Measurements from ENCODE around the gene ARHGAP29. TPM values are rescaled to one million over a fixed set of nuclear protein-coding genes. Genes with fewer than 3 reads are reported as not detected.

The ARHGAP29 gene
- total and polyA plus RNA-seq, 2 of the 4 experiments (the other 2 are of a cell fraction) = 19.1 to 30.3 TPM

- peaks cover 19% of the 10 kb centered on the region for H3K4me1 ChIP-seq (ENCODE audit: control insufficient read depth, insufficient read depth, low read length)
- H3K23ac ChIP-seq (ENCODE audit: low read depth, low read length) = no peak overlapping the region
- no CpG with 5 or more reads among the region's 4 CpGs for WGBS, 2 experiments (ENCODE audit: extremely low coverage in 2 of 2, insufficient read length in 1 of 2)
- peak overlapping the region in 1 of 2 experiments; percentile 61; a peak in 1 of 4 replicates for H4K8ac ChIP-seq (ENCODE audit: low read depth in 2 of 2, low read length in 2 of 2)
- no peak overlapping the region for H4K5ac ChIP-seq (ENCODE audit: low read depth, low read length)
- no TSS peak for BruUV-seq (replicated peaks)
- H3K36me3 ChIP-seq (ENCODE audit: control insufficient read depth, insufficient read depth, low read length) = no peaks in the 10 kb centered on the region
- CTCF ChIA-PET = interaction anchor here (0.6 kb wide), 1 partner anchor 60 kb away, joined by 4 read pairs; no protein-coding TSS in a partner anchor
- no peak overlapping the region for H2BK5ac ChIP-seq (ENCODE audit: low read depth, low read length, poor library complexity, severe bottlenecking)
- POLR2A ChIA-PET (ENCODE audit: unreplicated experiment) = no interaction called here
- no peak overlapping the region for H3K9ac ChIP-seq (ENCODE audit: low read depth, low read length)
- no peak overlapping the region for H3K4ac ChIP-seq (ENCODE audit: low read depth, low read length)
- ATAC-seq (ENCODE audit: low read depth) (peak; percentile 68; the same call in 1 of the 2 replicates), DNase-seq (peak; percentile 62)
- in situ Hi-C loops (cut with MboI; ENCODE audit: low sequenced_read_pairs) = no loop called here
- no peak overlapping the region for H3K4me3 ChIP-seq (ENCODE audit: insufficient read depth, low read depth, low read length)
- H2BK15ac ChIP-seq (ENCODE audit: low read depth, low read length) = no peak overlapping the region; the same call in 2 of the 3 replicates
- peak overlapping the region; percentile 53; the same call in 1 of the 2 replicates for H3K18ac ChIP-seq (ENCODE audit: low read depth, low read length)
- H3K9me3 ChIP-seq (ENCODE audit: control insufficient read depth, insufficient read depth, low read length) = no peaks in the 10 kb centered on the region
- H2BK20ac ChIP-seq (ENCODE audit: low read depth, low read length) = no peak overlapping the region; the same call in 1 of the 2 replicates
- TF ChIP-seq BHLHE40 (IDR thresholded peaks at IDR 0.05; ENCODE audit: low read depth, low read length) (peak; percentile 48; the same call in 1 of the 2 replicates), SMC3 (IDR thresholded peaks at IDR 0.05; ENCODE audit: low read depth, low read length) (no peak), FOS (IDR thresholded peaks at IDR 0.05; ENCODE audit: low read depth, low read length) (peak; percentile 35; the same call in 1 of the 2 replicates)
- H2AFZ ChIP-seq (replicated peaks; ENCODE audit: low read length, poor library complexity) = no peak overlapping the region
- peak overlapping the region; percentile 33; the same call in 1 of the 2 replicates for H3K4me2 ChIP-seq (ENCODE audit: low read depth, low read length)
- H3K9me1 ChIP-seq (ENCODE audit: insufficient read depth, low read length) = peaks cover 8% of the 10 kb centered on the region; the same call in 1 of the 2 replicates
- H3K27me3 ChIP-seq (ENCODE audit: control insufficient read depth, insufficient read depth, low read length) = no peaks in the 10 kb centered on the region
- H2BK120ac ChIP-seq (ENCODE audit: low read depth, low read length) = no peak overlapping the region
- intact Hi-C loops (cut with micrococcal nuclease) = no loop called here
- H4K91ac ChIP-seq (ENCODE audit: insufficient read depth, low read depth, low read length) = no peak overlapping the region
- H3K14ac ChIP-seq (replicated peaks; ENCODE audit: low read depth, low read length) = no peak overlapping the region
- no peak overlapping the region for H3K27ac ChIP-seq (ENCODE audit: insufficient read depth, low read length)
- no peak overlapping the region for H2AK5ac ChIP-seq (ENCODE audit: low read depth, low read length)
- H3K56ac ChIP-seq (ENCODE audit: extremely low read depth, insufficient read depth, low read length) = no peak overlapping the region
- no peak overlapping the region for H2AK9ac ChIP-seq (replicated peaks; ENCODE audit: low read depth, low read length, poor library complexity)
- H4K20me1 ChIP-seq (ENCODE audit: insufficient read depth, low read length) = no peaks in the 10 kb centered on the region
- H3K79me1 ChIP-seq (ENCODE audit: low read depth in 1 of 2, low read length in 2 of 2) = 0 out of 4 replicates have a peak, but pooled peaks cover 0 to 3% of the 10 kb centered on the region in 2 experiments
- dilution Hi-C loops (cut with HindIII; ENCODE audit: low sequenced_read_pairs, unreplicated experiment) = no loop called here
Measured at GRCh38 chr1:94273111-94273510, 35.7 kb upstream of the ARHGAP29 start.

All from IMR-90 (cell line).